DOHH2 (cell line): Measurements from ENCODE around the gene PCSK5.

Source experiments
- CTCF ChIP-seq: fragments of 200-600 bp; sonication (generic); IDR thresholded peaks from one replicate; pipeline ENCODE4 v1.5.1; 2014; ENCODE audit warnings: antibody characterized with exemption, mild to moderate bottlenecking, low read depth, low read length; ENCODE audit not compliant: poor library complexity, severe bottlenecking
- EZH2phosphoT487 ChIP-seq: fragments of 200-600 bp; sonication (generic); IDR thresholded peaks from 2 replicates; pipeline ENCODE4 v1.6.1; 2017; ENCODE audit warnings: borderline replicate concordance, mild to moderate bottlenecking, antibody characterized with exemption, low read length, moderate library complexity, mixed read lengths

- TF ChIP-seq CTCF (no peak), EZH2phosphoT487 (no peak)
These were observed 301.5 kb downstream of the PCSK5 start for GRCh38 chr9:76192013-76192412.
